Activated T-cell treated with anti-CD3 and anti-CD28 coated beads for 48 hours (primary cell): Measurements from ENCODE around the gene ROR2.

Experiments
- DNase-seq: peaks from one replicate; pipeline ENCODE4 v3.0.0-alpha.2; 2020; ENCODE audit warnings: low read depth

The ROR2 gene

GRCh38 chr9:91840882-91841281 lies 109.1 kb downstream of the ROR2 start:
- DNase-seq: no peak

GRCh38 chr9:91840469-91840868 lies 109.6 kb downstream of the ROR2 start:
- DNase-seq: no peak

- no peak for DNase-seq
Observed at GRCh38 chr9:91839926-91840465, 110.0 kb downstream of the ROR2 start.

GRCh38 chr9:91837981-91838731 lies 111.9 kb downstream of the ROR2 start:
- no peak for DNase-seq

GRCh38 chr9:91836515-91836914 lies 113.5 kb downstream of the ROR2 start:
- DNase-seq: no peak

GRCh38 chr9:91835632-91836031 lies 114.4 kb downstream of the ROR2 start:
- DNase-seq: no peak

- DNase-seq: no peak
Observed at GRCh38 chr9:91835216-91835615, 114.8 kb downstream of the ROR2 start.

- DNase-seq: no peak
Observed at GRCh38 chr9:91834740-91835139, 115.3 kb downstream of the ROR2 start.

GRCh38 chr9:91833878-91834255 lies 116.2 kb downstream of the ROR2 start:
- DNase-seq: no peak

- no peak for DNase-seq
Observed at GRCh38 chr9:91833096-91833877, 116.7 kb downstream of the ROR2 start.

- no peak for DNase-seq
Observed at GRCh38 chr9:91832322-91832721, 117.7 kb downstream of the ROR2 start.

- no peak for DNase-seq
Observed at GRCh38 chr9:91825866-91826265, 124.2 kb downstream of the ROR2 start.

- no peak for DNase-seq
Observed at GRCh38 chr9:91825422-91825821, 124.6 kb downstream of the ROR2 start.

- DNase-seq: no peak
Observed at GRCh38 chr9:91824601-91825305, 125.3 kb downstream of the ROR2 start.

GRCh38 chr9:91824151-91824550 lies 125.9 kb downstream of the ROR2 start:
- no peak for DNase-seq

GRCh38 chr9:91820949-91821880 lies 128.8 kb downstream of the ROR2 start:
- DNase-seq: no peak

- DNase-seq: no peak
Observed at GRCh38 chr9:91820126-91820750, 129.8 kb downstream of the ROR2 start.

GRCh38 chr9:91818647-91819403 lies 131.2 kb downstream of the ROR2 start:
- DNase-seq: no peak

- no peak for DNase-seq
Observed at GRCh38 chr9:91818225-91818585, 131.8 kb downstream of the ROR2 start.

GRCh38 chr9:91817493-91818224 lies 132.4 kb downstream of the ROR2 start:
- no peak for DNase-seq
